Neuronal stem cell (in vitro differentiated cells): ENCODE data around the gene GATD1.
A peak's percentile ranks its signal among the peaks of the same experiment; 100 is the strongest.
"Not testable (repeated sequence)": the region's sequence is repeated elsewhere in the genome, so short reads cannot be mapped to it uniquely, and the experiment has no call there.

Experiments used
- DNase-seq: peaks from one replicate; pipeline ENCODE4 v3.0.0-alpha.2; 2013; ENCODE audit warnings: low spot score
- H2AFZ ChIP-seq: one replicate; pipeline ENCODE4 v1.6.1; 2013; ENCODE audit warnings: mild to moderate bottlenecking, low read length, inconsistent platforms
- H2AK5ac ChIP-seq: 2 replicates; pipeline ENCODE4 v1.6.1; 2013; ENCODE audit warnings: low read depth, mild to moderate bottlenecking, inconsistent platforms, low read length, moderate library complexity, mixed read lengths
- H2BK120ac ChIP-seq: 2 replicates; pipeline ENCODE4 v1.6.1; 2013; ENCODE audit warnings: low read depth, mild to moderate bottlenecking, inconsistent platforms, low read length, moderate library complexity, mixed read lengths
- H2BK12ac ChIP-seq: one replicate; pipeline ENCODE4 v1.6.1; 2013; ENCODE audit warnings: low read length, inconsistent platforms
- H2BK15ac ChIP-seq: 2 replicates; pipeline ENCODE4 v1.6.1; 2013; ENCODE audit warnings: mild to moderate bottlenecking, low read length, inconsistent platforms, mixed read lengths
- H2BK5ac ChIP-seq: one replicate; pipeline ENCODE4 v1.6.1; 2013; ENCODE audit warnings: inconsistent platforms, mild to moderate bottlenecking, low read length, moderate library complexity
- H3K14ac ChIP-seq: one replicate; pipeline ENCODE4 v1.6.1; 2013; ENCODE audit warnings: low read length, inconsistent platforms
- H3K18ac ChIP-seq: 2 replicates; pipeline ENCODE4 v1.6.1; 2013; ENCODE audit warnings: low read length, inconsistent platforms
- H3K23ac ChIP-seq: 2 replicates; pipeline ENCODE4 v1.6.1; 2013; ENCODE audit warnings: low read depth, mild to moderate bottlenecking, mixed read lengths, low read length, inconsistent platforms; ENCODE audit not compliant: poor library complexity
- H3K27ac ChIP-seq: replicated peaks from 3 replicates; pipeline ENCODE4 v1.5.1; 2013; ENCODE audit warnings: low read length, inconsistent platforms
- H3K27me3 ChIP-seq, 3 experiments: 2 replicates each; pipeline ENCODE4 v1.6.1; 2013; ENCODE audit warnings: low read length in 3 of 3, mild to moderate bottlenecking in 2 of 3, inconsistent platforms in 1 of 3, low read depth in 1 of 3, mixed read lengths in 1 of 3, moderate library complexity in 1 of 3; ENCODE audit not compliant: control insufficient read depth in 3 of 3, insufficient read depth in 3 of 3
- H3K36me3 ChIP-seq, 2 donors: replicated peaks in 1 of 2; 2 replicates each; pipeline ENCODE4 v1.6.1; 2013; ENCODE audit warnings: low read length in 2 of 2; ENCODE audit not compliant: control insufficient read depth in 2 of 2, insufficient read depth in 2 of 2
- H3K4ac ChIP-seq: 2 replicates; pipeline ENCODE4 v1.6.1; 2013; ENCODE audit warnings: inconsistent platforms, mild to moderate bottlenecking, low read length, moderate library complexity
- H3K4me1 ChIP-seq, 2 donors: 1 replicate in 1 of 2; 2 replicates in 1 of 2; pipeline ENCODE4 v1.6.1; 2013; ENCODE audit warnings: low read length in 2 of 2, low read depth in 1 of 2; ENCODE audit not compliant: control insufficient read depth in 2 of 2, insufficient read depth in 1 of 2
- H3K4me2 ChIP-seq: one replicate; pipeline ENCODE4 v1.6.1; 2013; ENCODE audit warnings: mild to moderate bottlenecking, low read length, inconsistent platforms; ENCODE audit not compliant: insufficient read depth, poor library complexity, severe bottlenecking
- H3K4me3 ChIP-seq, 2 donors: 2 replicates each; pipeline ENCODE4 v1.5.1; 2013; ENCODE audit warnings: low read length in 2 of 2, mild to moderate bottlenecking in 2 of 2, inconsistent platforms in 1 of 2, moderate library complexity in 1 of 2
- H3K79me1 ChIP-seq: one replicate; pipeline ENCODE4 v1.6.1; 2013; ENCODE audit warnings: low read depth, mild to moderate bottlenecking, inconsistent platforms, low read length, moderate library complexity
- H3K9ac ChIP-seq: one replicate; pipeline ENCODE4 v1.6.1; 2013; ENCODE audit warnings: mild to moderate bottlenecking, low read depth, low read length, inconsistent platforms; ENCODE audit not compliant: poor library complexity
- H3K9me3 ChIP-seq, 2 donors: replicated peaks in 1 of 2; 2 replicates each; pipeline versions ENCODE3 to v1.6.1; 2013; ENCODE audit warnings: low read length in 2 of 2, mild to moderate bottlenecking in 2 of 2, inconsistent platforms in 1 of 2, low read depth in 1 of 2, mixed read lengths in 1 of 2, moderate library complexity in 1 of 2; ENCODE audit not compliant: control insufficient read depth in 2 of 2, insufficient read depth in 1 of 2
- H4K8ac ChIP-seq: one replicate; pipeline ENCODE4 v1.6.1; 2013; ENCODE audit warnings: low read depth, mild to moderate bottlenecking, inconsistent platforms, low read length, moderate library complexity
- H4K91ac ChIP-seq: one replicate; pipeline ENCODE4 v1.6.1; 2013; ENCODE audit warnings: low read length, low read depth, mild to moderate bottlenecking, inconsistent platforms; ENCODE audit not compliant: poor library complexity
- WGBS, 2 donors: extraction: QIAGEN DNeasy Blood & Tissue Kit; methylation state at CpG; one replicate each; pipeline ENCODE4 v1.1.7; 2013; ENCODE audit warnings: missing lambda C conversion rate in 2 of 2, mixed read lengths in 1 of 2; ENCODE audit not compliant: insufficient read length in 2 of 2, insufficient replicate concordance in 1 of 2; ENCODE audit errors: extremely low coverage in 2 of 2; 5-methylcytosine and 5-hydroxymethylcytosine counted together

Gene GATD1

GRCh38 chr11:737899-738298, 39.4 kb downstream of the GATD1 start:
- not testable (repeated sequence) for H2AK5ac ChIP-seq, H3K4ac ChIP-seq, H3K23ac ChIP-seq, H4K8ac ChIP-seq, H2BK15ac ChIP-seq, H3K9me3 ChIP-seq, H3K27ac ChIP-seq, H3K4me3 ChIP-seq, H3K9ac ChIP-seq, H2BK5ac ChIP-seq, H3K4me2 ChIP-seq, H3K14ac ChIP-seq, H2BK120ac ChIP-seq, H3K79me1 ChIP-seq, H3K36me3 ChIP-seq, H2BK12ac ChIP-seq, DNase-seq, H4K91ac ChIP-seq, H3K27me3 ChIP-seq, H3K4me1 ChIP-seq
- Histone ChIP-seq H2AFZ (peak overlapping the region; percentile 87), H3K18ac (peak overlapping the region; percentile 38)
- no CpG with 5 or more reads among the region's 10 CpGs for WGBS, 2 donors

GRCh38 chr11:737366-737765, 39.9 kb downstream of the GATD1 start:
- Histone ChIP-seq H2BK15ac (peak overlapping the region; percentile 38), H3K4me3 (peak overlapping the region in 1 of 2 donors; percentile 23), H3K9ac (no peak overlapping the region), H3K27ac (no peak overlapping the region), H3K14ac (no peak overlapping the region), H3K4me1 (peaks cover 6 to 10% of the 10 kb centered on the region in 2 donors), H2BK12ac (no peak overlapping the region), H3K4ac (no peak overlapping the region), H3K79me1 (no peaks in the 10 kb centered on the region), H3K4me2 (no peak overlapping the region), H4K91ac (no peak overlapping the region), H4K8ac (no peak overlapping the region), H3K9me3 (no peaks in the 10 kb centered on the region), H3K18ac (peak overlapping the region; percentile 59), H3K23ac (no peak overlapping the region), H2AK5ac (peak overlapping the region; percentile 20), H2BK120ac (no peak overlapping the region), H3K27me3 (no peaks in the 10 kb centered on the region), H2BK5ac (no peak overlapping the region), H3K36me3 (no peaks in the 10 kb centered on the region), H2AFZ (peak overlapping the region; percentile 87)
- WGBS, 2 donors, result no CpG with 5 or more reads among the region's 11 CpGs
- no peak for DNase-seq

GRCh38 chr11:734541-734940, 42.7 kb downstream of the GATD1 start:
- WGBS, 2 donors, result no CpG with 5 or more reads among the region's 26 CpGs
- not testable (repeated sequence) for H3K18ac ChIP-seq, H3K36me3 ChIP-seq, H2BK12ac ChIP-seq, H3K9me3 ChIP-seq, H2BK15ac ChIP-seq, H4K91ac ChIP-seq, H3K27ac ChIP-seq, H3K9ac ChIP-seq, H3K23ac ChIP-seq, H3K4me1 ChIP-seq, H2BK5ac ChIP-seq, H3K4me3 ChIP-seq, H3K14ac ChIP-seq, H3K4me2 ChIP-seq, H3K27me3 ChIP-seq, H2AFZ ChIP-seq, H3K79me1 ChIP-seq, H2BK120ac ChIP-seq, H4K8ac ChIP-seq, H2AK5ac ChIP-seq, DNase-seq, H3K4ac ChIP-seq

GRCh38 chr11:733072-733471, 44.2 kb downstream of the GATD1 start:
- no peak overlapping the region for H4K91ac ChIP-seq
- peak overlapping the region; percentile 71 for H3K18ac ChIP-seq
- no peak for DNase-seq
- no CpG with 5 or more reads among the region's 20 CpGs for WGBS, 2 donors
- H3K9me3 ChIP-seq, result no peaks in the 10 kb centered on the region
- H4K8ac ChIP-seq, result no peak overlapping the region
- H2AFZ ChIP-seq, result no peak overlapping the region
- H2BK15ac ChIP-seq, result no peak overlapping the region
- H2BK5ac ChIP-seq, result no peak overlapping the region
- H3K4me2 ChIP-seq, result no peak overlapping the region
- peaks cover 6 to 13% of the 10 kb centered on the region in 2 donors for H3K4me1 ChIP-seq
- no peak overlapping the region for H3K9ac ChIP-seq
- no peaks in the 10 kb centered on the region for H3K36me3 ChIP-seq
- no peak overlapping the region for H3K23ac ChIP-seq
- no peak overlapping the region for H3K4me3 ChIP-seq
- no peak overlapping the region for H3K27ac ChIP-seq
- H2AK5ac ChIP-seq, result no peak overlapping the region
- H3K27me3 ChIP-seq, result no peaks in the 10 kb centered on the region
- no peak overlapping the region for H3K4ac ChIP-seq
- no peak overlapping the region for H2BK12ac ChIP-seq
- no peak overlapping the region for H3K14ac ChIP-seq
- no peaks in the 10 kb centered on the region for H3K79me1 ChIP-seq
- no peak overlapping the region for H2BK120ac ChIP-seq
